ENCODE results near the gene GRIN1. TPM values are rescaled to one million over a fixed set of nuclear protein-coding genes. Genes with fewer than 3 reads are reported as not detected.

The GRIN1 gene
- under 0.01 TPM in 1 of 2 replicates, not detected in the other for total RNA-seq

DNA sequence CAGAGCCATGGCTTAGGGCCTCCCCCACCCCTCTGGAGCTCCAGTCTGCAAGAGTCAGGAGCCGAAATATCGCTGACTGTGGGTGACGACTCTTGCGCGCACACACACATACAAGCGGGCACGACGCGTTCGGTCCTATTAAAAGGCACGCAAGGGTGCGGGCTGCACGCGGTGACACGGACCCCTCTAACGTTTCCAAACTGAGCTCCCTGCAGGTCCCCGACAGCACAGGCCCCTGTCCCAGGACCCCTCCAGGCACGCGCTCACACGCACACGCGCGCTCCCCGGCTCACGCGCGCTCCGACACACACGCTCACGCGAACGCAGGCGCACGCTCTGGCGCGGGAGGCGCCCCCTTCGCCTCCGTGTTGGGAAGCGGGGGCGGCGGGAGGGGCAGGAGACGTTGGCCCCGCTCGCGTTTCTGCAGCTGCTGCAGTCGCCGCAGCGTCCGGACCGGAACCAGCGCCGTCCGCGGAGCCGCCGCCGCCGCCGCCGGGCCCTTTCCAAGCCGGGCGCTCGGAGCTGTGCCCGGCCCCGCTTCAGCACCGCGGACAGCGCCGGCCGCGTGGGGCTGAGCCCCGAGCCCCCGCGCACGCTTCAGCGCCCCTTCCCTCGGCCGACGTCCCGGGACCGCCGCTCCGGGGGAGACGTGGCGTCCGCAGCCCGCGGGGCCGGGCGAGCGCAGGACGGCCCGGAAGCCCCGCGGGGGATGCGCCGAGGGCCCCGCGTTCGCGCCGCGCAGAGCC, at the start of gene GRIN1:
GRIN1 (plus strand) TSS at position 433 of the 746 bp plus-strand sequence. CDS start 333 bp downstream, outside the sequence.

DNA sequence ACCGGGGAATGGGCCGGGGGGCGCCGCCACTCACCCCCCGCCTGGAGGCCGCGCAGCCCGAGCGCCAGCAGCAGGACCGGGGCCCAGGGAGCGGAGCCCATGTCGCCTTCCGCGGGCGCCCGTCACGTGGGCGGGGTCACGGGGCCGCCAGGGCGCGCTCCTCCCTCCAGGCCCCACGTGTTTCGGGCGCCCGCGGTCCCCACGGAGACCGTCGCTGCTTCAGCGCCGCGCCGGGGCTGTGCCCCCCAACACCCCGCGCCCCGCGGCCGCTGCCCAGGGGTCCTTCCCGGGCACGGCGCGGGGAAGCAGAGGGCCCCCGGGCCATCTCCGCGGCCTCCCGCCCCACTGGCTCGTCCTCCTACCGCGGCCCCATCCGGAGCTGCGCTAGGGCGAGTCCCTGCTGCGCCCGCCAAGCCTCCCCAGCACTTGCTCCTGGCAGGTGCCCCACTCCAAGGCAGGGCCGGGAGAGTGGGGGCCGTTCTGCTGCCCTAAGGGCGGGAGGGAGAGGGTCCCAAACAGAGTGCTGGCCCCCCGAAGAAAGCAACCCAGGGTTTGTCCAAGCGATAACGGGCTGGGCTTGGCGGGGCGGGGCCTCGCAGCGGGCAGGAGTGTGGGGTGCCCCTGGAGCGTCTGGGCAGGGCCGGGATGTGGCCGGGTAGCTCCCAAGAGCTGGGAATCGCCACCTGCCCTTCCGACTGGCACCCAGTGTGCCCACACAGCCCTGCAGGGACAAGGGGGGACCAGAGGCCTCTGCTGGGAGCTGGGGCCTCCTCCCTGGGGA, 24.2 kb upstream of the GRIN1 start, which contains the start of gene DPP7:
DPP7 (minus strand) TSS at position 121 of the 781 bp plus-strand sequence; CDS start at position 101, 20 bp downstream.

DNA sequence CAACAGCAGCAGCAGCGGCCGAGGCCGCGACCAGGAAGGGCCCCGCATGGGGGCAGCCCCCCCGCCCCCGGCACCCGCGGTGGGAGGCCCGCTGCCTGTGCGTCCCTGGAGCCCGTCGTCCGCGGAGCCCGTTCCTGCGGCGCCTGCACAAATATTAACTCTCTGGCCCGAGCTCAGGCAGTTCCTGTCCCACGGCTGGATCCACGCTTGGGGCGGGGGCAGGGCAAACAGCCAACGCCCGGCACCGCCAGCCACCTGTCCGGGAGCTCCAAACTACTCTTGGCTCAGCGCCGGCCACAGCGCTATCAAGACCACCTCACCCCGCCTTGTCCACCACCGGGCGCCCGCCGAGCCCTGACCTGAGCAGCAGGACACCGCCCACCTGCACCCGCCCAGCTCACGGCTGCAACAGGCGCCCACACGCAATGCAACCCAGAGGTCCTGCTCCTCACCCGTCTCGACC, 31.0 kb downstream of the GRIN1 start, which contains the start of gene LRRC26:
LRRC26 (minus strand) TSS at position 156 of the 463 bp plus-strand sequence; CDS start at position 48, 108 bp downstream.

DNA sequence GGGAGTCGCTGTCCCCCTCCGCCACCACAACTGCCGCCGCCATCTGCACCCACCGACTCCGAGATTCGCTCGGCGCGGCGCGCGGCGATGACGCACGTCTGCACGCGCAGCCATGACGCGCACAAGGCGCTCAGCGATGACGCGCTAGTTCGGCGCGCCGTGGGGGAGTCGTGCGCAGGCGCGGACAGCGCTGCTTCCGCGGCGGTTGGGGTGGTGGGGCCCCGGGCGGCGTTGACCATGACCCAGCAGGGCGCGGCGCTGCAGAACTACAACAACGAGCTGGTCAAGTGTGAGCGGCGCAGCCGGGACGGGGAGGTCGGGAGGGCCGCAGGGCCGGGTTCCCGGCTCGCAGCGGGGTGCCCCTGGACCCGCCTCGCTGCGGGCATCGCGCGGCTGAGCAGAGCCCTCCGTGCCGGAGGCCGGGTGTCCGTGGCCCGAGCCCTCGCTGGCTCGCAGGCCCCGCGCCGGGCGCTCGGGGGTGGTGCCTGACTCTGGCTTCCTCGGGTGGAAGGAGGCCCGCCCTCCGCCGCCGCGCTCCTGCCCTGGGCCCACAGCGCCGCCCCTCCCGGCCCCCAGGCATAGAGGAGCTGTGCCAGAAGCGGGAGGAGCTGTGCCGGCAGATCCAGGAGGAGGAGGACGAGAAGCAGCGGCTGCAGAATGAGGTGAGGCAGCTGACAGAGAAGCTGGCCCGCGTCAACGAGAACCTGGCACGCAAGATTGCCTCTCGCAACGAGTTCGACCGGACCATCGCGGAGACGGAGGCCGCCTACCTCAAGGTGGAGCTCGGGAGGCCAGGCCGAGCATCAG, 49.7 kb downstream of the GRIN1 start, which contains the start of the genes ANAPC2 and SSNA1:
ANAPC2 (minus strand) TSS at position 71 of the 807 bp plus-strand sequence; CDS start at position 43, 28 bp downstream.
SSNA1 (plus strand) TSS at position 187 of the 807 bp plus-strand sequence; CDS start at position 238, 51 bp downstream.

DNA sequence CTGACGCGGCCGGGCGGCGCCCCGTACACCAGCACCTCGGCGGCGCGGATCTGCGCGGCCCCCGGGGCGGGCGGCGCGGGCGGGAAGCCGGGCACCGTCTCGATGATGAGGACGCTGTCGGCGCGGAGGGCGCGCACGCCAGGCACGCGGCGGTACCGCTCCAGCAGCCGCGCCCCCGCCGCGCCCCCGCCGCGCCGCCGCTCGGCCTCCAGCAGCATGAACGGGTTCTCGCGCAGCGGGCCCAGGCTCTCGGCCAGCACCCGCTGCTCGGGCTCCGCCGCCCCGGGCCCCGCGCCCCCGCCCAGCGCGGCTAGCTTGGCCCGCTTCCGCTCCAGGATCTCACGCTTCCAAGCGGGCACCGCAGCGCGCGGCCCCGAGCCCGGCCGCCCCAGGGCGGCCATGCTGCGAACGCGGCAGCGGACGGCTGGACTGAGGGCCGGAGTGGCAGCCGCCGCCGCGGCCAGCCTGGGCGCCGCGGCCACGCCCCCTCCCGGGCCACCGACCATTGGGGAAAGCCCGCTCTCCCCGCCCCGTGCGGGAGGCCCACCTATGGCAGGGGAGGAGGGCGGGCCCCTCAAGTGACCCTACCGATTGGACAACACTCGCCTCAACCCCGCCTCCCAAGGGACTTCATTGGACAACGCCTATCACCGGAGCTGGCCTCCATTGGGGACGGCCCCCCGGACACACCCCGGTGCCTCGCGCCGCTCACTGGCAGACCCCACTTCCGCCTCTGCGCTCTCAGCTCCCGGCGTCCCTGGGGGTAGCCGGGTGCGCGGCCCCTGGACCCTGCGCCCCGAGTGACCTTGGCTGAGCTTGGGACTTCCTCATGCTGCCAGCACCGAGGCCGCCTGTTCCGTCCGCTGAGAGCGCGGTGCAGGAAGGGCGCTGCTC, 61.6 kb downstream of the GRIN1 start, which contains the start of gene TPRN:
TPRN (minus strand) TSS at position 431 of the 894 bp plus-strand sequence; CDS start at position 401, 30 bp downstream.

DNA sequence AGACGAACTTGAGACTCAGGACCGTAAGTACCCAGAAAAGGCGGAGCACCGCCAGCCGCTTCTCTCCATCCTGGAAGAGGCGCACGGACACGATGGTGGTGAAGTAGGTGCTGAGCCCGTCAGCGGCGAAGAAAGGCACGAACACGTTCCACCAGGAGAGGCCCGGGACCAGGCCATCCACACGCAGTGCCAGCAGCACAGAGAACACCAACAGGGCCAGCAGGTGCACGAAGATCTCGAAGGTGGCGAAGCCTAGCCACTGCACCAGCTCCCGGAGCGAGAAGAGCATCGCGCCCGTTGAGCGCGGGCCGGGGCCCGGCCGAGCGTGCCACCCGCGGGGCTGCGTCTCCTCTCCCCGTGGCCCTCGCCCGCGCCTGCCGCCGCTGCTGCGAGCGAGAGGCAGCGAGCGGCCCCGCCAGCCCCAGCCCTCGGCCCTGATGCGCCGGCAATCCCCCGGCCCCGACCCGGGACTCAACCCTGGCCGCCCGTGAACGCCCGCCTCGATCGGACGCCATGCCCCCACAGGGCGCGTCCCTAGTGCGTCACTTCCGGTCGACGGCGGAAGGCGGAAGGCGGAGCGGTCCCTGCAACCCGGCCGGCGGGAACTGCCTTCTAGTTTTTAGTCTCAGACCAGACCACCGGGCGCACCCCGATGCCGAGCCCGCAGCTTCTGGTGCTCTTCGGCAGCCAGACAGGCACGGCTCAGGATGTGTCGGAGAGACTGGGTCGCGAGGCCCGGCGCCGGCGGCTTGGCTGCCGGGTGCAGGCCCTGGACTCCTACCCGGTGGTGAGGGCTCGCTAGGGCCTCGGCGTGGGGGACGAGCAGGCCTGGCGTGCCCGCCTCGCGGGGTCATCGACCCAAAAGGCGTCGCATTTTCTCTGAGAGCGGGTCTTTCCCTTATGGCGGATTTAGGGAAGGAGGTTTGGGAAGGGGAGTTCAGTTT, 66.4 kb downstream of the GRIN1 start, which contains the start of the genes NDOR1 and TMEM203:
NDOR1 (plus strand) TSS at position 575 of the 944 bp plus-strand sequence; CDS start at position 653, 78 bp downstream.
TMEM203 (minus strand) TSS at position 523 of the 944 bp plus-strand sequence; CDS start at position 289, 234 bp downstream.

Small RNA genes within 50 kb of the gene (small RNA-seq; reads per million reads assigned to genes)
- not detected for gene MIR3621
- gene RF00153 = not detected

Other genes with a start within 250 kb of the GRIN1 start
- gene FBXW5, start 194.4 kb upstream of the GRIN1 start, total RNA-seq = 109 and 113 TPM in 2 replicates
- gene C8G, start 193.9 kb upstream of the GRIN1 start, total RNA-seq = 0.39 and 0.54 TPM in 2 replicates
- not detected in 2 replicates for gene LCN12, start 186.9 kb upstream of the GRIN1 start, total RNA-seq
- gene PTGDS, start 161.7 kb upstream of the GRIN1 start, total RNA-seq = 0.65 and 5.1 TPM in 2 replicates
- 0.11 and 0.65 TPM in 2 replicates for gene LCNL1, start 156.2 kb upstream of the GRIN1 start, total RNA-seq
- gene PAXX, start 146.7 kb upstream of the GRIN1 start, total RNA-seq = 12.1 and 12.8 TPM in 2 replicates
- gene CLIC3, start 142.6 kb upstream of the GRIN1 start, total RNA-seq = 16.0 and 16.6 TPM in 2 replicates
- 16.3 and 17.5 TPM in 2 replicates for gene ABCA2, start 110.9 kb upstream of the GRIN1 start, total RNA-seq
- gene FUT7, start 107.1 kb upstream of the GRIN1 start, total RNA-seq = not detected in 2 replicates
- 20.0 and 20.1 TPM in 2 replicates for gene NPDC1, start 93.0 kb upstream of the GRIN1 start, total RNA-seq
- gene ENTPD2, start 85.1 kb upstream of the GRIN1 start, total RNA-seq = not detected in 2 replicates
- 2.9 and 4.0 TPM in 2 replicates for gene SAPCD2, start 68.6 kb upstream of the GRIN1 start, total RNA-seq
- 15.6 and 22.1 TPM in 2 replicates for gene UAP1L1, start 61.6 kb upstream of the GRIN1 start, total RNA-seq
- 60.6 and 60.9 TPM in 2 replicates for gene MAN1B1, start 52.2 kb upstream of the GRIN1 start, total RNA-seq
- 66.0 and 68.3 TPM in 2 replicates for gene DPP7, start 24.4 kb upstream of the GRIN1 start, total RNA-seq
- not detected in 2 replicates for gene LRRC26, start 30.9 kb downstream of the GRIN1 start, total RNA-seq
- not detected in 2 replicates for gene TMEM210, start 32.9 kb downstream of the GRIN1 start, total RNA-seq
- gene ANAPC2, start 49.4 kb downstream of the GRIN1 start, total RNA-seq = 21.9 and 24.7 TPM in 2 replicates
- gene SSNA1, start 49.5 kb downstream of the GRIN1 start, total RNA-seq = 41.7 and 44.6 TPM in 2 replicates
- gene TPRN, start 61.6 kb downstream of the GRIN1 start, total RNA-seq = 5.4 and 6.1 TPM in 2 replicates
- 29.0 and 29.4 TPM in 2 replicates for gene TMEM203, start 66.5 kb downstream of the GRIN1 start, total RNA-seq
- gene NDOR1, start 66.5 kb downstream of the GRIN1 start, total RNA-seq = 4.0 and 4.1 TPM in 2 replicates
- 0.39 TPM in 1 of 2 replicates, not detected in the other for gene RNF208, start 83.1 kb downstream of the GRIN1 start, total RNA-seq
- 0.52 and 0.76 TPM in 2 replicates for gene CYSRT1, start 86.0 kb downstream of the GRIN1 start, total RNA-seq
- not detected in 2 replicates for gene RNF224, start 88.3 kb downstream of the GRIN1 start, total RNA-seq
- not detected in 2 replicates for gene SLC34A3, start 91.7 kb downstream of the GRIN1 start, total RNA-seq
- 114 and 130 TPM in 2 replicates for gene TUBB4B, start 102.1 kb downstream of the GRIN1 start, total RNA-seq
- not detected in 2 replicates for gene STPG3, start 112.1 kb downstream of the GRIN1 start, total RNA-seq
- 37.6 and 40.1 TPM in 2 replicates for gene NELFB, start 116.2 kb downstream of the GRIN1 start, total RNA-seq
- gene TOR4A, start 138.6 kb downstream of the GRIN1 start, total RNA-seq = 8.6 and 13.4 TPM in 2 replicates
- gene NRARP, start 163.1 kb downstream of the GRIN1 start, total RNA-seq = 0.13 and 0.22 TPM in 2 replicates